ENCODE results near the gene SPRN. TPM values are rescaled to one million over a fixed set of nuclear protein-coding genes. Genes with fewer than 3 reads are reported as not detected.
"Not testable (repeated sequence)": the region's sequence is repeated elsewhere in the genome, so short reads cannot be mapped to it uniquely, and the experiment has no call there.

Gene SPRN
- total RNA-seq = not detected

- H3K36me3 ChIP-seq = peaks cover 13% of the 10 kb centered on the region
- H3K4me3 ChIP-seq = peak within 1 kb of the TSS in 1 of 2 donors; percentile 25
- DNase-seq (ENCODE audit: low spot score); H3K4me1 ChIP-seq; H3K27me3 ChIP-seq; H3K27ac ChIP-seq; H3K9me3 ChIP-seq: not testable (repeated sequence)
Measured at GRCh38 chr10:133424601-133425000, at the start of gene SPRN. Gene SPRN (minus strand): TSS chr10:133424625. CDS start chr10:133423681, 944 bp downstream.

- Histone ChIP-seq H3K4me1 (no peaks in the 10 kb centered on the region), H3K4me3 (no peak overlapping the region), H3K36me3 (no peaks in the 10 kb centered on the region), H3K27me3 (no peaks in the 10 kb centered on the region), H3K27ac (no peak overlapping the region), H3K9me3 (no peaks in the 10 kb centered on the region)
- DNase-seq (ENCODE audit: low spot score) = no peak
- no peak for TF ChIP-seq CTCF (IDR thresholded peaks at IDR 0.05)
Measured at GRCh38 chr10:133474027-133474426, 49.6 kb upstream of the SPRN start.

- H3K4me3 ChIP-seq = no peak overlapping the region
- no peak for DNase-seq (ENCODE audit: low spot score)
- no peaks in the 10 kb centered on the region for H3K4me1 ChIP-seq
- H3K9me3 ChIP-seq = no peaks in the 10 kb centered on the region
- H3K27ac ChIP-seq = no peak overlapping the region
- no peak for TF ChIP-seq CTCF (IDR thresholded peaks at IDR 0.05)
- no peaks in the 10 kb centered on the region for H3K27me3 ChIP-seq
- H3K36me3 ChIP-seq = no peaks in the 10 kb centered on the region
Measured at GRCh38 chr10:133473270-133473669, 48.8 kb upstream of the SPRN start.

GRCh38 chr10:133471300-133472109 lies 47.1 kb upstream of the SPRN start:
- Histone ChIP-seq H3K27me3 (no peaks in the 10 kb centered on the region), H3K9me3 (no peaks in the 10 kb centered on the region), H3K36me3 (no peaks in the 10 kb centered on the region), H3K4me1 (no peaks in the 10 kb centered on the region), H3K4me3 (no peak overlapping the region), H3K27ac (no peak overlapping the region)
- DNase-seq (ENCODE audit: low spot score) = no peak
- no peak for TF ChIP-seq CTCF (IDR thresholded peaks at IDR 0.05)

GRCh38 chr10:133469205-133469604 lies 44.8 kb upstream of the SPRN start:
- not testable (repeated sequence) for H3K4me1 ChIP-seq, H3K4me3 ChIP-seq

GRCh38 chr10:133467286-133467911 lies 43.0 kb upstream of the SPRN start:
- no peaks in the 10 kb centered on the region for H3K4me1 ChIP-seq
- no peak overlapping the region for H3K27ac ChIP-seq
- no peaks in the 10 kb centered on the region for H3K36me3 ChIP-seq
- H3K4me3 ChIP-seq = no peak overlapping the region
- no peaks in the 10 kb centered on the region for H3K27me3 ChIP-seq
- H3K9me3 ChIP-seq = no peaks in the 10 kb centered on the region
- peak; percentile 47 for DNase-seq (ENCODE audit: low spot score)
- TF ChIP-seq CTCF (IDR thresholded peaks at IDR 0.05) = no peak

More at GRCh38 chr10:133469205-133469604, 44.8 kb upstream of the SPRN start:
- not testable (repeated sequence) for H3K9me3 ChIP-seq; H3K36me3 ChIP-seq; H3K27me3 ChIP-seq; DNase-seq (ENCODE audit: low spot score); H3K27ac ChIP-seq
